22Rv1 (cell line): ENCODE measurements around the gene FKBP15.

Experiments
- ZFX ChIP-seq: fragments of 450-650 bp; IDR thresholded peaks from 2 replicates; pipeline ENCODE4 v1.6.1; 2017; ENCODE audit warnings: antibody characterized with exemption, borderline replicate concordance
- TF ChIP-seq, protein P1 (sequence below): fragments of 450-650 bp; IDR thresholded peaks from 2 replicates; pipeline ENCODE4 v1.5.1; 2017; ENCODE audit warnings: mild to moderate bottlenecking

- TF ChIP-seq, protein P1, sequence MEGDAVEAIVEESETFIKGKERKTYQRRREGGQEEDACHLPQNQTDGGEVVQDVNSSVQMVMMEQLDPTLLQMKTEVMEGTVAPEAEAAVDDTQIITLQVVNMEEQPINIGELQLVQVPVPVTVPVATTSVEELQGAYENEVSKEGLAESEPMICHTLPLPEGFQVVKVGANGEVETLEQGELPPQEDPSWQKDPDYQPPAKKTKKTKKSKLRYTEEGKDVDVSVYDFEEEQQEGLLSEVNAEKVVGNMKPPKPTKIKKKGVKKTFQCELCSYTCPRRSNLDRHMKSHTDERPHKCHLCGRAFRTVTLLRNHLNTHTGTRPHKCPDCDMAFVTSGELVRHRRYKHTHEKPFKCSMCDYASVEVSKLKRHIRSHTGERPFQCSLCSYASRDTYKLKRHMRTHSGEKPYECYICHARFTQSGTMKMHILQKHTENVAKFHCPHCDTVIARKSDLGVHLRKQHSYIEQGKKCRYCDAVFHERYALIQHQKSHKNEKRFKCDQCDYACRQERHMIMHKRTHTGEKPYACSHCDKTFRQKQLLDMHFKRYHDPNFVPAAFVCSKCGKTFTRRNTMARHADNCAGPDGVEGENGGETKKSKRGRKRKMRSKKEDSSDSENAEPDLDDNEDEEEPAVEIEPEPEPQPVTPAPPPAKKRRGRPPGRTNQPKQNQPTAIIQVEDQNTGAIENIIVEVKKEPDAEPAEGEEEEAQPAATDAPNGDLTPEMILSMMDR = no peak; the same call in 1 of the 2 replicates
- TF ChIP-seq ZFX = no peak
Measured at GRCh38 chr9:113152699-113153098, 68.4 kb downstream of the FKBP15 start.
